H9 (cell line): ENCODE data around the gene ZNF771. TPM values are rescaled to one million over a fixed set of nuclear protein-coding genes. Genes with fewer than 3 reads are reported as not detected.

Experiments used
- DNase-seq: peaks from one replicate; pipeline ENCODE4 v3.0.0-alpha.2; 2017
- H2AFZ ChIP-seq: one replicate; pipeline ENCODE4 v1.6.1; 2013; ENCODE audit warnings: mild to moderate bottlenecking, low read length, control low read depth, moderate library complexity
- H2AK5ac ChIP-seq: 2 replicates; pipeline ENCODE4 v1.6.1; 2013; ENCODE audit warnings: low read length, control low read depth, mixed read lengths; ENCODE audit not compliant: insufficient read length
- H2BK120ac ChIP-seq: one replicate; pipeline ENCODE4 v1.6.1; 2013; ENCODE audit warnings: low read depth, mild to moderate bottlenecking, low read length, control low read depth, inconsistent platforms; ENCODE audit not compliant: poor library complexity, severe bottlenecking
- H2BK12ac ChIP-seq: 2 replicates; pipeline ENCODE4 v1.6.1; 2013; ENCODE audit warnings: low read length, control low read depth, mixed read lengths, low read depth; ENCODE audit not compliant: insufficient read length
- H2BK15ac ChIP-seq: 2 replicates; pipeline ENCODE4 v1.6.1; 2013; ENCODE audit warnings: low read depth, low read length, control low read depth
- H2BK20ac ChIP-seq: one replicate; pipeline ENCODE4 v1.6.1; 2013; ENCODE audit warnings: low read depth, mild to moderate bottlenecking, low read length, control low read depth, inconsistent platforms; ENCODE audit not compliant: poor library complexity, severe bottlenecking
- H2BK5ac ChIP-seq: 2 replicates; pipeline ENCODE4 v1.6.1; 2013; ENCODE audit warnings: low read length, control low read depth, mixed read lengths; ENCODE audit not compliant: insufficient read length
- H3K14ac ChIP-seq: 2 replicates; pipeline ENCODE4 v1.6.1; 2013; ENCODE audit warnings: low read length, control low read depth; ENCODE audit not compliant: insufficient read depth
- H3K18ac ChIP-seq: 2 replicates; pipeline ENCODE4 v1.6.1; 2013; ENCODE audit warnings: low read depth, mild to moderate bottlenecking, mixed read lengths, low read length, control low read depth; ENCODE audit not compliant: insufficient read length
- H3K23ac ChIP-seq: 2 replicates; pipeline ENCODE4 v1.6.1; 2013; ENCODE audit warnings: low read length, control low read depth, mixed read lengths, low read depth; ENCODE audit not compliant: insufficient read length
- H3K23me2 ChIP-seq: 2 replicates; pipeline ENCODE4 v1.6.1; 2013; ENCODE audit warnings: low read depth, mild to moderate bottlenecking, mixed read lengths, low read length, control low read depth; ENCODE audit not compliant: insufficient read length, poor library complexity, severe bottlenecking
- H3K27ac ChIP-seq: 2 replicates; pipeline ENCODE4 v1.5.1; 2013; ENCODE audit warnings: low read length, control low read depth, mixed read lengths, low read depth; ENCODE audit not compliant: insufficient read length
- H3K27me3 ChIP-seq: 2 replicates; pipeline ENCODE4 v1.6.1; 2013; ENCODE audit warnings: low read length, control low read depth, inconsistent platforms; ENCODE audit not compliant: insufficient read depth
- H3K4ac ChIP-seq: 2 replicates; pipeline ENCODE4 v1.6.1; 2013; ENCODE audit warnings: low read depth, mild to moderate bottlenecking, control low read depth, inconsistent platforms, low read length, moderate library complexity
- H3K4me1 ChIP-seq: 2 replicates; pipeline ENCODE4 v1.6.1; 2013; ENCODE audit warnings: low read length, control low read depth, inconsistent platforms; ENCODE audit not compliant: insufficient read depth
- H3K4me2 ChIP-seq: 2 replicates; pipeline ENCODE4 v1.6.1; 2013; ENCODE audit warnings: low read length, control low read depth, mixed read lengths; ENCODE audit not compliant: insufficient read length, insufficient read depth
- H3K56ac ChIP-seq: 2 replicates; pipeline ENCODE4 v1.6.1; 2013; ENCODE audit warnings: low read depth, mild to moderate bottlenecking, mixed read lengths, low read length, control low read depth; ENCODE audit not compliant: insufficient read length
- H3K79me1 ChIP-seq: 2 replicates; pipeline ENCODE4 v1.6.1; 2013; ENCODE audit warnings: low read depth, mild to moderate bottlenecking, moderate library complexity, low read length, control low read depth, inconsistent platforms; ENCODE audit not compliant: insufficient read depth, poor library complexity, severe bottlenecking
- H3K79me2 ChIP-seq: 2 replicates; pipeline ENCODE4 v1.6.1; 2013; ENCODE audit warnings: low read length, control low read depth, inconsistent platforms; ENCODE audit not compliant: insufficient read depth
- H3K9ac ChIP-seq: 2 replicates; pipeline ENCODE4 v1.6.1; 2013; ENCODE audit warnings: low read length, control low read depth, mixed read lengths; ENCODE audit not compliant: insufficient read length; ENCODE audit errors: extremely low read depth
- H3K9me3 ChIP-seq: one replicate; pipeline ENCODE4 v1.6.1; 2013; ENCODE audit warnings: low read depth, low read length, inconsistent platforms; ENCODE audit not compliant: control insufficient read depth
- H3T11ph ChIP-seq: one replicate; pipeline ENCODE4 v1.6.1; 2013; ENCODE audit warnings: mild to moderate bottlenecking, low read length, control low read depth, inconsistent platforms
- H4K20me1 ChIP-seq: one replicate; pipeline ENCODE4 v1.6.1; 2013; ENCODE audit not compliant: control insufficient read depth, insufficient read length, insufficient read depth
- H4K5ac ChIP-seq: 2 replicates; pipeline ENCODE4 v1.6.1; 2013; ENCODE audit warnings: low read depth, mild to moderate bottlenecking, mixed read lengths, low read length, control low read depth; ENCODE audit not compliant: insufficient read length
- H4K8ac ChIP-seq: replicated peaks from 2 replicates; pipeline ENCODE4 v1.6.1; 2013; ENCODE audit warnings: low read length, control low read depth, mixed read lengths, low read depth; ENCODE audit not compliant: insufficient read length
- H4K91ac ChIP-seq: 2 replicates; pipeline ENCODE4 v1.6.1; 2013; ENCODE audit warnings: low read depth, mild to moderate bottlenecking, moderate library complexity, mixed read lengths, low read length, control low read depth; ENCODE audit not compliant: insufficient read length
- H3K27ac Mint-ChIP-seq, 3 experiments: 2 replicates in 2 of 3; 3 replicates in 1 of 3; pipeline ENCODE4 v1.8.0; 2020 to 2021; ENCODE audit warnings: mixed read lengths in 3 of 3, mild to moderate bottlenecking in 1 of 3, moderate library complexity in 1 of 3
- H3K27me3 Mint-ChIP-seq: 2 replicates; pipeline ENCODE4 v1.8.0; 2021; ENCODE audit warnings: low read depth, mild to moderate bottlenecking, moderate library complexity, mixed read lengths
- H3K36me3 Mint-ChIP-seq, 3 experiments: 2 replicates in 2 of 3; 3 replicates in 1 of 3; pipeline ENCODE4 v1.8.0; 2020 to 2021; ENCODE audit warnings: low read depth in 3 of 3, mixed read lengths in 3 of 3; ENCODE audit not compliant: insufficient read depth in 1 of 3
- H3K4me1 Mint-ChIP-seq, 2 experiments: 2 replicates each; pipeline ENCODE4 v1.8.0; 2020; ENCODE audit warnings: mixed read lengths in 2 of 2
- H3K4me3 Mint-ChIP-seq, 2 experiments: 2 replicates in 1 of 2; 3 replicates in 1 of 2; pipeline ENCODE4 v1.8.0; 2020 to 2021; ENCODE audit warnings: mild to moderate bottlenecking in 2 of 2, mixed read lengths in 2 of 2, moderate library complexity in 1 of 2
- H3K9me3 Mint-ChIP-seq, 2 experiments: 2 replicates in 1 of 2; 3 replicates in 1 of 2; pipeline ENCODE4 v1.8.0; 2020; ENCODE audit warnings: mild to moderate bottlenecking in 2 of 2, mixed read lengths in 2 of 2, moderate library complexity in 1 of 2
- CTCF ChIP-seq: fragments of 200-600 bp; sonication (generic); conservative IDR thresholded peaks from 3 replicates; pipeline ENCODE4 v1.8.0; 2021; ENCODE audit warnings: antibody characterized with exemption, mild to moderate bottlenecking
- WGBS: extraction: QIAGEN DNeasy Blood & Tissue Kit; methylation state at CpG from one replicate; pipeline ENCODE4 v1.1.7; 2013; ENCODE audit warnings: missing lambda C conversion rate, low lambda C conversion rate, mixed read lengths; ENCODE audit not compliant: insufficient read length; ENCODE audit errors: extremely low coverage; 5-methylcytosine and 5-hydroxymethylcytosine counted together
- total RNA-seq: library from RNA; stranded (reverse); gene quantifications from 2 replicates; pipeline ENCODE4 v1.2.1, GENCODE V29; 2021

The ZNF771 gene
- total RNA-seq, 1 experiment from 2014 or later, result 10.5 TPM

- H4K20me1 ChIP-seq, result no peaks in the 10 kb centered on the region
- H2AFZ ChIP-seq, result no peak overlapping the region
- no peak overlapping the region for H4K8ac ChIP-seq
- H3K23me2 ChIP-seq, result peaks cover 13% of the 10 kb centered on the region
- no peak overlapping the region for H2BK5ac ChIP-seq
- no peak overlapping the region for H3K23ac ChIP-seq
- peaks cover 6% of the 10 kb centered on the region for H3K79me1 ChIP-seq
- H3K27ac ChIP-seq, result no peak overlapping the region
- no peak overlapping the region for H2BK20ac ChIP-seq
- H3K4ac ChIP-seq, result no peak overlapping the region
- H4K91ac ChIP-seq, result no peak overlapping the region
- H3K27me3 ChIP-seq, result no peaks in the 10 kb centered on the region
- H3K14ac ChIP-seq, result no peak overlapping the region
- no peak overlapping the region for H3K18ac ChIP-seq
- no peak overlapping the region for H2BK15ac ChIP-seq
- peaks cover 3% of the 10 kb centered on the region; the same call in 1 of the 2 replicates for H3K79me2 ChIP-seq
- peaks cover 17 to 54% (median 45%) of the 10 kb centered on the region in 3 experiments for H3K36me3 Mint-ChIP-seq
- DNase-seq, result no peak
- WGBS, result no CpG with 5 or more reads among the region's 9 CpGs
- no peak overlapping the region for H3T11ph ChIP-seq
- no peak overlapping the region for H2BK120ac ChIP-seq
- no peak overlapping the region for H3K9ac ChIP-seq
- H2BK12ac ChIP-seq, result no peak overlapping the region
- H3K56ac ChIP-seq, result no peak overlapping the region
- H3K9me3 Mint-ChIP-seq, result 0 out of 5 replicates have a peak, but pooled peaks cover 0 to 2% of the 10 kb centered on the region in 2 experiments
- no peaks in the 10 kb centered on the region for H3K27me3 Mint-ChIP-seq
- no peak for TF ChIP-seq CTCF
- no peak overlapping the region for H3K4me2 ChIP-seq
- no peaks in the 10 kb centered on the region for H3K9me3 ChIP-seq
- H3K27ac Mint-ChIP-seq, result no peak overlapping the region
- H4K5ac ChIP-seq, result no peak overlapping the region
- no peaks in the 10 kb centered on the region for H3K4me1 ChIP-seq
- no peak overlapping the region for H2AK5ac ChIP-seq
- H3K4me1 Mint-ChIP-seq, result peaks cover 23 to 36% of the 10 kb centered on the region in 2 experiments
- no peak overlapping the region for H3K4me3 Mint-ChIP-seq
These were observed 48.8 kb upstream of the ZNF771 start for GRCh38 chr16:30358577-30358936.
